Dendritic cell treated with granulocyte-macrophage colony-stimulating factor and Interleukin-4, amounts not matched to agents 40 ng/mL and 50 ng/mL, for 4 days (primary cell): Measurements from ENCODE around the gene KLK15.
"Not testable (repeated sequence)": the region's sequence is repeated elsewhere in the genome, so short reads cannot be mapped to it uniquely, and the experiment has no call there.

Experiments used
- H3K27ac Mint-ChIP-seq: one replicate; pipeline ENCODE4 v1.8.0; 2022; ENCODE audit warnings: mild to moderate bottlenecking, mixed read lengths
- H3K27me3 Mint-ChIP-seq: one replicate; pipeline ENCODE4 v1.8.0; 2022; ENCODE audit warnings: mild to moderate bottlenecking, mixed read lengths
- H3K36me3 Mint-ChIP-seq: one replicate; pipeline ENCODE4 v1.8.0; 2022; ENCODE audit warnings: low read depth, mixed read lengths
- H3K4me1 Mint-ChIP-seq: one replicate; pipeline ENCODE4 v1.8.0; 2022; ENCODE audit warnings: low read depth, mixed read lengths
- H3K4me3 Mint-ChIP-seq: one replicate; pipeline ENCODE4 v1.8.0; 2022; ENCODE audit warnings: mild to moderate bottlenecking, moderate library complexity, mixed read lengths
- H3K9me3 Mint-ChIP-seq: one replicate; pipeline ENCODE4 v1.8.0; 2022; ENCODE audit warnings: mixed read lengths
- intact Hi-C: fragments of 100-400 bp; cut with micrococcal nuclease; formaldehyde crosslinking; loops from one replicate; pipeline ENCODE4 v1.15.0; 2022

The KLK15 gene

DNA sequence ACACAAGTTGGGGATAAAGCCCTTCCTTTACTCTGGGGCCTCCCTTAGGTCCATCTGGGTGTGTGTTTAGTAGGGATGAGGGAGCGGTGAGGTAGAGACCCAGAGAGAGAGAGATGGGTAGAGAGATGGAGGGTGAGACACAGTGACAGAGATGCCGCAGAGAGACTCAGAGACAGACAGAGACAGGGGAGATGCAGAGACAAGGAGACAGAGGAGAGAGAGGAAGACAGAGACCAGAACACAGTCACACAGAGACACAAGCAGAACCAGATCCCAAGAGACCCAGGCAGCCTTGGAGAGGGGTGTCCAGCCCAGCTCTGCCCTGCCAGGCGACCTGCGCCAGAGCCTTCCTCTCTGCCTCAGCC is 12.1 kb downstream of the KLK15 start:
- H3K4me1 Mint-ChIP-seq = peaks cover 30% of the 10 kb centered on the region
- peak overlapping the region; percentile 56 for H3K27ac Mint-ChIP-seq
- peak overlapping the region; percentile 25 for H3K4me3 Mint-ChIP-seq
- peaks cover 80% of the 10 kb centered on the region for H3K27me3 Mint-ChIP-seq
- intact Hi-C loops = no loop called here
- no peaks in the 10 kb centered on the region for H3K9me3 Mint-ChIP-seq
- H3K36me3 Mint-ChIP-seq = no peaks in the 10 kb centered on the region

DNA sequence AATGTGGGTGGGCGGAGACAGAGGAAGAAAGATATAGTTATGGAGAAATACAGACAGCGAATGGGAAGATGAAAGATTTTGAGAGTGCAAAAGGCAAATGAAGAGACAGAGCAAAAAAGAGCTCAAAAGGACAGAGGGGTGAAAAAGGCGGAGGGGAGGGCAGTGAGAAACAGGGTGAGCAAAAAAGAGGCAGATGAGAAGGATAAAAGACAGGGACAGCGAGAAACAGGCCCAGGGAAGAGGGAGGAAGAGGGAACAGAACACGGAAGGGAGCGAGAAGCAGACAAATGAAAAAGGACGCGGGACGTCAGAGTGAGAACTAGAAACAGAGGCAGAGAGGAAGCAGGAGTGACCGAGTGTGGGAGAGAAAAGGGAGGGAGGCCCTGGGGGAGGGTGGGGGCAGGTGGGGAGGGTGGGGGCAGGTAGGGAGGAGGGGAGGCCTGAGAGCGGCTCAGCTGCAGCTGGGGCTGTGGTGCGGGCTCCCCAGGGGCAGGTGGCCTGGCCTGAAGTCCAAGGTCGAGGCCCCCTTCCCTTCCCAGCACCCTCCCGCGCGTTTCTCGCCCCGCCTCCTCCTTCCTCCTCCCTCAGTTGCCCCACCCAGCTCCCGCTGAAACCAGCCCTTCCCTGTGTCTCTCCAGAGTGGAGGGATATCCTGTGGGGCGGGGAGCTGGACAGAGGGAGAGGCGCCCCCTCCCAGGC is 12.7 kb downstream of the KLK15 start:
- no peaks in the 10 kb centered on the region for H3K36me3 Mint-ChIP-seq
- H3K4me1 Mint-ChIP-seq = peaks cover 30% of the 10 kb centered on the region
- H3K27me3 Mint-ChIP-seq = peaks cover 80% of the 10 kb centered on the region
- intact Hi-C loops = no loop called here
- peak overlapping the region; percentile 54 for H3K4me3 Mint-ChIP-seq
- peak overlapping the region; percentile 56 for H3K27ac Mint-ChIP-seq
- H3K9me3 Mint-ChIP-seq = no peaks in the 10 kb centered on the region

DNA sequence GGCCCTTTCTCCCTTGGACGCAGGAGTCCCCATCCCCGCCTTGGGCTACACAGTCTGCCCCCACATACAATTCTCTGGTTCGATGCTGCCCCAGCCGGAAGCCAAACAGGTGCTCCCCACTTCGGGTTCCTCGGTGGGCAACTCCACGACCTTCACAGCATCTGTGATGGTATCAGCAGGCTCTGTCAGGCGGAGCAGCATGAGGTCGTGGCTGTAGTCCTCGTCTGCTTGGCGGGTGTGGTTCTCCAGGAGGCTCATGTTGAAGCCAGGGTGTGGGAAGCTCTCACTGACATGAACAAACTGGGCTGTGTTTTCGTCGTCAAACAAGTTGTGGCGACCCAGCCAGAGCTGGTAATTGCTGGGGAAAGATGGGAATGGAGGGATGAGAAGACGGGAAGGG is 13.3 kb downstream of the KLK15 start:
- peaks cover 30% of the 10 kb centered on the region for H3K4me1 Mint-ChIP-seq
- H3K9me3 Mint-ChIP-seq = no peaks in the 10 kb centered on the region
- peaks cover 85% of the 10 kb centered on the region for H3K27me3 Mint-ChIP-seq
- H3K27ac Mint-ChIP-seq = peak overlapping the region; percentile 56
- intact Hi-C loops = no loop called here
- no peaks in the 10 kb centered on the region for H3K36me3 Mint-ChIP-seq
- H3K4me3 Mint-ChIP-seq = peak overlapping the region; percentile 54

DNA sequence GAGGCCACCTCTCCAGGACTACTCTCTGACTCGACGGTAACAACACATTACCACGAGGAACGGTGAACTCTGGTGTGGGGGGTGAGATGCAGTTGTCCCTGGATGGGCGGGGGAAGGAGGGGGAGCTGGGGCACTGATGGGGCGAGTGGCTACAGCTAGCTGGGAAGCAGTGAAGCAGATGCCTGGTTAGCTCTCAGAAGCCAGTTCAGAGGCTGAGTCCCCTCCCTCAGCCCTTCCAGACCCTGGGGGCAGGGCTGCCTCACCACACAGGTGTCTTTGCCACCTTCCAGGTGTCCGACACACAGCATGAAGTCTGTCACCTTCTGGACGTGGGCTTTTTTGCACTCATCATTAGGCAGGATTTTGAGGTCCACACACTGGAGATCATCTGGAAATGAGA is 13.7 kb downstream of the KLK15 start:
- H3K4me1 Mint-ChIP-seq = peaks cover 30% of the 10 kb centered on the region
- no peak overlapping the region for H3K4me3 Mint-ChIP-seq
- no peaks in the 10 kb centered on the region for H3K9me3 Mint-ChIP-seq
- H3K36me3 Mint-ChIP-seq = no peaks in the 10 kb centered on the region
- H3K27ac Mint-ChIP-seq = no peak overlapping the region
- H3K27me3 Mint-ChIP-seq = peaks cover 90% of the 10 kb centered on the region
- intact Hi-C loops = no loop called here

DNA sequence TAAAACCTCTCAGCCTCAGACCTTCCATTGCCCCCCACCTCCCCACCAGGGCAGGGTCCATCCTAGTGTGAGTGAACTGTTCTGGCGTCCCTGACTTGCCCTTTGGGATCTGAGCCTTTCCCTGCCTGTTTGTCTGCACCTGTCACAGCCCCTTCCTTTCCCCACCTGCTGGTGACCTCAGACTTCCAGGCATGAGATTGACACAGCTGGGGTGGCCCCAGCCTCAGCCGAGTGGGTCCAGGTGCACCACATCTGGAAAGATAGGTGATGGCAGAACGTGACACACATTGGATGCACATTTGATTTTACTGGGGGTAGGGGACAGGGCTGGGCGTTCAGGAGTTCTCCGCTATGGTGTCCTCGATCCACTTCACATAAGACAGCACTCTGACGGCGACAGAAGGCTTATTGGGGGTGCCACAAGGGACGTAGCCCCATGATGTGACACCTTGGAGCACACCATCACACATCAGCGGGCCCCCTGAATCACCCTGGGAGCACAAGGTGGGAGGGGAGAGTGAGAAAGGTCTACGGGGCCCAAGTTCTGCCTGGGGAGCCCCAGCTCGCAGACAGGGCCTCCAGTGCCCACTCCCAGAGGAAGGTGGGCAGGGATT is 14.4 kb downstream of the KLK15 start:
- Mint-ChIP-seq H3K4me1 (peaks cover 30% of the 10 kb centered on the region), H3K27me3 (peaks cover 92% of the 10 kb centered on the region), H3K9me3 (no peaks in the 10 kb centered on the region), H3K27ac (no peak overlapping the region), H3K36me3 (no peaks in the 10 kb centered on the region), H3K4me3 (no peak overlapping the region)
- intact Hi-C loops = no loop called here

DNA sequence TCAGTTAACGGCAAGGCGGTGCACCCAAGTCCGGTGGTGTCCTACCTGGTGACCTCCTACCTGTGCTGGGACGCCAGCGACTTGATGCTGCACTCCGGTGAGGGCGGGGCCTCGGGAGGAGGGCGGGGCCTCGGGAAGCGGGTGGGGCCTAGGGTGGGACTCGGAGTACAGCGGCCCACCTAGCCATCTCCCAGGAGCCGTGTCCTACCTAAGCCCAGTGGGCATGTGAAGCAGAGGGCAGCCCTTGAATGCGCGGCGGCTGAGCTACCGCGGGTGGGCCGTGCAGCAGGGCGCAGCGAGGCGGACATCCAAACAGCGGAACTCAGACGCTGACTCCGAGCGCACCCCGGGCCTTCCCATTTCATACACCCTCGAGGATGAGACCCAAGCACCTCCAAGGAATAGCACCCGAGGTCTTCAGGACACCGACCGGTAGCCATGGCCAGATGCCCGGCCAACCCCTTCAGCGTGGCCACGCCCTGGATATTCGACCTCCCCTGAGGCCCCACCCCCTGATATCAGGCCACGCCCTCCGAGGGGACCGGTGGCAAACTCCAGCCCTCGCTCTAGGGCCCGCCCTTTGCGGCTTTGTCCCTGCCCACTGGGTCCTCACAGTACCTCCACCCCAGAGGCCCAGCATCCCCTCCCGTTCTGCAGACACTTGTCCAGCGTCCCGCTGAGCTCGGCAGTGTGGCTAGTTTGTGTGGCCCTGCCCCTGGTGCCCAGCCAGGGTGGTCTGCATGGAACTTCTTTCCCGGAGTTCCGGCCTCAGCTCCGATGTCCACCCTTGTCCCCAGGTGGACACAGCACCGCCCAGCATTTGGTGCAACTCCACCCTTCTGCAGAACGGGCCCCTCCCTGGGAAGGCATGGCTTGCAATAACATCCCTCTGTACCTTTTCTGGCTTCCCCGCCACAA is 15.2 kb downstream of the KLK15 start:
- no peaks in the 10 kb centered on the region for H3K36me3 Mint-ChIP-seq
- intact Hi-C loops = no loop called here
- no peak overlapping the region for H3K27ac Mint-ChIP-seq
- peaks cover 30% of the 10 kb centered on the region for H3K4me1 Mint-ChIP-seq
- H3K27me3 Mint-ChIP-seq = peaks cover 86% of the 10 kb centered on the region
- H3K4me3 Mint-ChIP-seq = peak overlapping the region; percentile 69
- H3K9me3 Mint-ChIP-seq = no peaks in the 10 kb centered on the region

DNA sequence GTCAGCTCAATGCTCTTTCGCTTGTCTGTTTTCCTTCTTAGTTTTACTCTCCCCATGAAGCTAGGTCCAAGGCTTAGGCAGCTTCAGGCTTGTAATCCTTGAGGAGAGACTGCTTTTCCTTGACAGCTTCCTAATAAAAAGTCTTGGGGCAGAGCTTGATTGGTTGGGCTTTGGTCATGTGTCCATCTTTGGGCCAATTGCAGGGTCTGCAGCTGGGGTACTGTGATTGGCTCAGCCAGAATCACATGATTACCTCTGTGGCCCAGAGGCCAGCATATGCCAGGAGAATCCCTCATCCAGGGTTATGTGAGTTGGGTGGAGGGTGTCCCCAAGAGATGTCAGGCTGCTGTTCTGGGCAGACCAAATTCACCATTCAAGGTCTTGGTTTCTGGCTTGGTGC is 17.9 kb downstream of the KLK15 start:
- Mint-ChIP-seq H3K36me3 (no peaks in the 10 kb centered on the region), H3K27ac (no peak overlapping the region), H3K9me3 (no peaks in the 10 kb centered on the region), H3K4me3 (no peak overlapping the region), H3K27me3 (peaks cover 69% of the 10 kb centered on the region), H3K4me1 (peaks cover 20% of the 10 kb centered on the region)
- intact Hi-C loops = no loop called here

DNA sequence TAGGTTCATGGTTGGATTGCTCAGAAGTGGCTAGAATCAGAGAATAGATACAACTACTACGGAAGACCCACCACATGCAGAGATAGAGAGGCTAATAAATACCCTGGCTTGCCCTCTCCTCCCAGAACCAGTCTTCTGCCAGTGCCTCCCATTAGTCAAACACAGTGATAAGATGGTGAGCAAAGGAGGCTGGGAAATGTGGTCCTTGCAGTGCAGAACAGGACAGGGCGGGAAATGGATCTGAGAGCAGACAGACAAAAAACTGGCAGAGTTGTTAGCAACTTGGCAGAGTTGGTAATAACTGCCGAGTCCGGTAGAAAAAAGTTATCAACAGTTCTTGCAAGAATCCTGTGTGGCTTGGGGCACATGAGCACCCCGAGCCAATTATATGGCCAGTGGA is 18.5 kb downstream of the KLK15 start:
- no peaks in the 10 kb centered on the region for H3K36me3 Mint-ChIP-seq
- peaks cover 66% of the 10 kb centered on the region for H3K27me3 Mint-ChIP-seq
- no peak overlapping the region for H3K27ac Mint-ChIP-seq
- H3K9me3 Mint-ChIP-seq = no peaks in the 10 kb centered on the region
- peaks cover 14% of the 10 kb centered on the region for H3K4me1 Mint-ChIP-seq
- no peak overlapping the region for H3K4me3 Mint-ChIP-seq
- intact Hi-C loops = no loop called here

DNA sequence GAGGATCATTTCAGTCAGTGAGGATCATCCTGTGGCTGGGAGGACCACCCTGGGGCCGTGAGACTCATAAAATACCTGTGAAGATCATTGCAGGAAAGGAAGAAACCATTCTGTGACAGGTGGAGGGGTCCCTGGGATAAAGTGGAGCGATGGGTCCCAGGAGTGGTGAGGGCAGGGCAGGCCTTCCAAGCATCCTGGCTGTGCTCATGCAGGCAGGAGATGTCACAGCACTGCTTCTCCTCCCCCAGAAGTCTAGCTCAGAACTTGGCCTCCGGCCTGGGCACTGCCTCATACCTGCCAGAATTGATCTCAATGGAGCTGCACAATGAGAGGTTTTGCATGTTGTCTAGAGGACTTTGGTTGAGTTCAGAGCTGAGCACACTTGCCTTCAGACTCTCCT is 20.9 kb downstream of the KLK15 start:
- intact Hi-C loops = no loop called here
- Mint-ChIP-seq H3K4me3 (no peak overlapping the region), H3K9me3 (no peaks in the 10 kb centered on the region), H3K27ac (no peak overlapping the region), H3K4me1 (no peaks in the 10 kb centered on the region), H3K36me3 (no peaks in the 10 kb centered on the region), H3K27me3 (peaks cover 44% of the 10 kb centered on the region)

DNA sequence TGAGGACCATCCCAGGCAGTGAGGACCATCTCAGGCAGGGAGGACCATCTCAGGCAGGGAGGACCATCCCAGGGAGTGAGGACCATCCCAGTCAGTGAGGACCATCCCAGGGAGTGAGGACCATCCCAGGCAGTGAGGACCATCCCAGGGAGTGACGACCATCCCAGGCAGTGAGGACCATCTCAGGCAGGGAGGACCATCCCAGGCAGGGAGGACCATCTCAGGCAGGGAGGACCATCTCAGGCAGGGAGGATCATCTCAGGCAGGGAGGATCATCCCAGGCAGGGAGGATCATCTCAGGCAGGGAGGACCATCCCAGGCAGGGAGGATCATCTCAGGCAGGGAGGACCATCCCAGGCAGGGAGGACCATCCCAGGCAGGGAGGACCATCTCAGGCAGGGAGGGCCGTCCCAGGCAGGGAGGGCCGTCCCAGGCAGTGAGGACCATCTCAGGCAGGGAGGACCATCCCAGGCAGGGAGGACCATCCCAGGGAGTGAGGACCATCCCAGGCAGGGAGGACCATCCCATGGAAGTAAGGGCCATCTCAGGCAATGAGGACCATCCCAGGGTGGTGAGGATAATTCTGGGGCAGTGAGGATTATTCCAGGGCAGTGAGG is 21.6 kb downstream of the KLK15 start:
- peaks cover 37% of the 10 kb centered on the region for H3K27me3 Mint-ChIP-seq
- H3K4me1 Mint-ChIP-seq, H3K36me3 Mint-ChIP-seq, H3K27ac Mint-ChIP-seq, intact Hi-C loops, H3K9me3 Mint-ChIP-seq, H3K4me3 Mint-ChIP-seq: not testable (repeated sequence)

DNA sequence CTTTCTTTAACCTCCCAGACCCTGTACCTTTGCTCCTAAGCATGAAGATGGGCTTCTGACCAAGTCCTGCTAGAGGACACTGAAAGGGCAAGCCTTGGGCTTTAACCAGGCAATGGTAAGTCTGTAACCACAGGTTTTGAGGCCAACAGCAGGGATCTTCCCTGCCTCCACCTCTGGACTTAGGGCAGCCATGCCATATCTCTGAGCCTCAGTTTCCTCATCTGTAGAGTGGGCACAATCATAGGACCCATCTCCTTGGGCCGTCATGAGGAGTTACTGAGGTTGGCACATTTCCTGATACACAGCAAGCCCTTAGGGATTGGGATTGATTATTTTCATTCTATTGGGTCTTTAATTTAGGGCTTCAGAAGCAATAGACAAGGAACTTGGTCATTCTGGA is 24.5 kb downstream of the KLK15 start:
- H3K36me3 Mint-ChIP-seq = peaks cover 12% of the 10 kb centered on the region
- H3K4me1 Mint-ChIP-seq = peaks cover 10% of the 10 kb centered on the region
- peaks cover 14% of the 10 kb centered on the region for H3K27me3 Mint-ChIP-seq
- H3K4me3 Mint-ChIP-seq = no peak overlapping the region
- H3K27ac Mint-ChIP-seq = no peak overlapping the region
- H3K9me3 Mint-ChIP-seq = no peaks in the 10 kb centered on the region
- intact Hi-C loops = loop anchor here (10.0 kb wide), 1 partner anchor 84 kb away; the partner anchor contains the start of gene CLEC11A

DNA sequence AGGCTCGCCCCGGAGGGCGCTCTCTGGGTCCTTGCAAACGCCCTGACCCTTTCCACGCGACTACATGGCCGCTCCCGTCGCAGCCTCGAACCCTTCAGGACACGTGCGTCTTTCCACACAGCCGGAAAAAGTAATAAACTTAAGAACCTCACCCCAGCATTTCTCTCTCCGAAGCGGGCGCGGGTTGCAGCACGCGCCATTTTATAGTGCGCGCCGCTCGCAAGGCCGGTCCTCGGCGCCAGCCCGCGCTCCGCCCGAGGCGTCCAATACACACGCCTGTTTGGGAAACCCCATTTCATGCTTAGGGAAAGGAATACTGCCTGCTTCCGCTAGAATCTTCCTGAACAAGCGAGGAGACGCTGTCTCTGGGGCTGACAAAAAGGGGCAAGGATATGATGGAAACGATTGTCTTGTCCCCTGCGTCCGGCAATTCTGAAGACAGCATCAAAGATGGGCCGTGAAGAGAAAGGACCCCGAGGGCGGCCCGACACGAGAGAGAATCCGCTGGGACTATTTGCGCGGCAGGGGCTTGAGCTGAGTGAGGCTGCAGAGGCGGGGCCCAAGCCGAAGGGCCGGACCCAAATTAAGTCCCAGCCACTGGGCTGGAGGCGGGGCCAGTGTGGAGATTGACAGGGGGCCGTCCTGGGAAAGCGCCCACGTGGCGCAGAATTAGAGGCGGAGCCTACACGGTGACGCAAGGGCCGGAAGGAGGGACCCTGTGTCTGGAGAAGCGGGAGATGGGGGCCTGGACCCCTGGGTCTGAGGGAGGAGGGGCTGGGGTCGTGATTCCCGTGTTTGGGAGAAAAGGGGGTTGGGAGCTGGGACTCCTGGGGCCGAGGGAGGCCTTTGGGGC is 28.7 kb downstream of the KLK15 start:
- H3K36me3 Mint-ChIP-seq = peaks cover 38% of the 10 kb centered on the region
- H3K27ac Mint-ChIP-seq = peak overlapping the region; percentile 100
- no peaks in the 10 kb centered on the region for H3K9me3 Mint-ChIP-seq
- intact Hi-C loops = loop anchor here (10.0 kb wide), 1 partner anchor 80 kb away; the partner anchor contains the start of gene CLEC11A
- peak overlapping the region; percentile 100 for H3K4me3 Mint-ChIP-seq
- H3K4me1 Mint-ChIP-seq = peaks cover 24% of the 10 kb centered on the region
- no peaks in the 10 kb centered on the region for H3K27me3 Mint-ChIP-seq
